HEK293 (cell line): ENCODE results near the gene AGAP5.

Experiments used
- CTCF ChIA-PET: fragments of 350-600 bp; formaldehyde crosslinking; extraction: SDS; loops from one replicate; lab custom pipeline; 2021; ENCODE audit warnings: antibody characterized with exemption; lab: Yijun Ruan, JAX
- POLR2A ChIA-PET: fragments of 300-600 bp; formaldehyde crosslinking; extraction: SDS; loops from one replicate; lab custom pipeline; 2020; ENCODE audit warnings: antibody characterized with exemption, inconsistent platforms; lab: Yijun Ruan, JAX
- H3K27ac ChIP-seq: fragments of 200-500 bp; sonication (Bioruptor generic); 2 replicates; pipeline ENCODE4 v1.5.1; 2014; ENCODE audit warnings: low read depth, low read length, control low read depth, inconsistent platforms; ENCODE audit errors: extremely low read depth
- H3K36me3 ChIP-seq, 2 experiments: fragments of 200-500 bp in 1 of 2; sonication (Bioruptor generic) in 1 of 2; 1 replicate in 1 of 2; 2 replicates in 1 of 2; pipeline ENCODE4 v1.5.1; 2014 to 2017; ENCODE audit warnings: inconsistent platforms in 2 of 2, low read length in 2 of 2; ENCODE audit not compliant: control insufficient read depth in 2 of 2, insufficient read depth in 1 of 2
- H3K4me1 ChIP-seq: fragments of 200-500 bp; sonication (Bioruptor generic); 2 replicates; pipeline ENCODE4 v1.5.1; 2014; ENCODE audit warnings: mild to moderate bottlenecking, low read length, inconsistent platforms; ENCODE audit not compliant: control insufficient read depth, insufficient read depth
- H3K4me3 ChIP-seq: 2 replicates; pipeline ENCODE4 v1.5.1; 2011; ENCODE audit warnings: low read depth, mild to moderate bottlenecking, control low read depth, low read length, moderate library complexity
- H3K9me3 ChIP-seq: fragments of 200-500 bp; sonication (Bioruptor generic); 2 replicates; pipeline ENCODE4 v1.5.1; 2014; ENCODE audit warnings: low read depth, low read length, inconsistent platforms; ENCODE audit not compliant: control insufficient read depth, insufficient read depth
- BCL11A ChIP-seq: fragments of 450-650 bp; formaldehyde crosslinking; IDR thresholded peaks from 2 replicates; pipeline ENCODE4 v1.5.1; 2016; ENCODE audit warnings: low read depth, missing biosample characterization, missing genetic modification characterization
- GLI2 ChIP-seq: fragments of 450-650 bp; formaldehyde crosslinking; IDR thresholded peaks from 2 replicates; pipeline ENCODE4; 2017; ENCODE audit warnings: missing biosample characterization, missing genetic modification characterization, low read depth, borderline replicate concordance
- SCRT1 ChIP-seq: fragments of 450-650 bp; formaldehyde crosslinking; IDR thresholded peaks from 2 replicates; pipeline ENCODE4 v1.5.1; 2016; ENCODE audit warnings: missing biosample characterization, missing genetic modification characterization, borderline replicate concordance
- SCRT2 ChIP-seq: fragments of 450-650 bp; formaldehyde crosslinking; IDR thresholded peaks from 2 replicates; pipeline ENCODE4 v1.5.1; 2016; ENCODE audit warnings: missing biosample characterization, missing genetic modification characterization
- SETDB1 ChIP-seq: IDR thresholded peaks from one replicate; pipeline ENCODE4 v1.6.1; 2017; ENCODE audit warnings: mild to moderate bottlenecking, low read length, moderate library complexity, mixed read lengths; ENCODE audit not compliant: insufficient read length
- TCF7L2 ChIP-seq: IDR thresholded peaks from 2 replicates; pipeline ENCODE4 v1.6.1; 2011; ENCODE audit warnings: low read depth, mild to moderate bottlenecking, inconsistent platforms, low read length, moderate library complexity, borderline replicate concordance
- ZBTB17 ChIP-seq: fragments of 450-650 bp; formaldehyde crosslinking; IDR thresholded peaks from 2 replicates; pipeline ENCODE4 v1.5.1; 2016; ENCODE audit warnings: missing biosample characterization, missing genetic modification characterization
- ZNF155 ChIP-seq: fragments of 450-650 bp; formaldehyde crosslinking; IDR thresholded peaks from 2 replicates; pipeline ENCODE4 v1.5.1; 2016; ENCODE audit warnings: missing biosample characterization, missing genetic modification characterization
- ZNF157 ChIP-seq: fragments of 450-650 bp; formaldehyde crosslinking; IDR thresholded peaks from 2 replicates; pipeline ENCODE4 v1.5.1; 2016; ENCODE audit warnings: missing biosample characterization, missing genetic modification characterization
- ZNF174 ChIP-seq: fragments of 450-650 bp; formaldehyde crosslinking; IDR thresholded peaks from 2 replicates; pipeline ENCODE4 v1.5.0; 2017; ENCODE audit warnings: missing biosample characterization, mild to moderate bottlenecking, missing genetic modification characterization
- ZNF175 ChIP-seq: fragments of 450-650 bp; formaldehyde crosslinking; IDR thresholded peaks from 2 replicates; pipeline ENCODE4 v1.5.1; 2016; ENCODE audit warnings: missing biosample characterization, missing genetic modification characterization
- ZNF184 ChIP-seq: fragments of 450-650 bp; IDR thresholded peaks from 2 replicates; pipeline ENCODE4 v1.5.1; 2018; ENCODE audit warnings: missing biosample characterization, mild to moderate bottlenecking, missing genetic modification characterization
- ZNF266 ChIP-seq: fragments of 450-650 bp; formaldehyde crosslinking; IDR thresholded peaks from 2 replicates; pipeline ENCODE4 v1.5.1; 2016; ENCODE audit warnings: missing biosample characterization, missing genetic modification characterization, low read depth
- ZNF274 ChIP-seq, 2 experiments: fragments of 200-500 bp in 1 of 2; fragments of 450-650 bp in 1 of 2; sonication (Bioruptor generic) in 1 of 2; formaldehyde crosslinking in 1 of 2; IDR thresholded peaks; 2 replicates each; pipeline versions ENCODE4 v1.5.1 to v1.6.1; 2014 to 2016; ENCODE audit warnings: borderline replicate concordance in 1 of 2, inconsistent platforms in 1 of 2, low read length in 1 of 2, missing biosample characterization in 1 of 2, missing genetic modification characterization in 1 of 2
- ZNF324 ChIP-seq: fragments of 450-650 bp; formaldehyde crosslinking; IDR thresholded peaks from 2 replicates; pipeline ENCODE4 v1.5.1; 2016; ENCODE audit warnings: missing biosample characterization, missing genetic modification characterization
- ZNF366 ChIP-seq: fragments of 450-650 bp; formaldehyde crosslinking; conservative IDR thresholded peaks from 2 replicates; pipeline ENCODE4 v1.5.1; 2016; ENCODE audit warnings: missing biosample characterization, missing genetic modification characterization
- ZNF510 ChIP-seq: fragments of 450-650 bp; formaldehyde crosslinking; IDR thresholded peaks from 2 replicates; pipeline ENCODE4 v1.5.1; 2018; ENCODE audit warnings: mild to moderate bottlenecking, missing genetic modification characterization, missing biosample characterization; ENCODE audit not compliant: insufficient replicate concordance
- ZNF560 ChIP-seq: fragments of 450-650 bp; formaldehyde crosslinking; IDR thresholded peaks from 2 replicates; pipeline ENCODE4 v1.5.1; 2017; ENCODE audit warnings: missing biosample characterization, missing genetic modification characterization, borderline replicate concordance
- ZNF654 ChIP-seq: fragments of 450-650 bp; formaldehyde crosslinking; IDR thresholded peaks from 2 replicates; pipeline ENCODE4 v1.5.1; 2016; ENCODE audit warnings: low read depth, missing biosample characterization, missing genetic modification characterization
- ZNF658 ChIP-seq: fragments of 450-650 bp; formaldehyde crosslinking; IDR thresholded peaks from 2 replicates; pipeline ENCODE4; 2016; ENCODE audit warnings: missing biosample characterization, missing genetic modification characterization
- ZNF701 ChIP-seq: fragments of 450-650 bp; formaldehyde crosslinking; IDR thresholded peaks from 2 replicates; pipeline ENCODE4 v1.5.1; 2016; ENCODE audit warnings: missing biosample characterization, missing genetic modification characterization
- ZNF777 ChIP-seq: fragments of 450-650 bp; formaldehyde crosslinking; IDR thresholded peaks from 2 replicates; pipeline ENCODE4 v1.5.1; 2017; ENCODE audit warnings: missing biosample characterization, missing genetic modification characterization, borderline replicate concordance
- TF ChIP-seq, protein P1 (sequence below): fragments of 450-650 bp; formaldehyde crosslinking; IDR thresholded peaks from 2 replicates; pipeline ENCODE4 v1.5.1; 2016; ENCODE audit warnings: missing biosample characterization, missing genetic modification characterization
- TF ChIP-seq, protein P2 (sequence below): fragments of 450-650 bp; formaldehyde crosslinking; IDR thresholded peaks from 2 replicates; pipeline ENCODE4 v1.5.1; 2016; ENCODE audit warnings: missing biosample characterization, missing genetic modification characterization

AGAP5 gene

DNA sequence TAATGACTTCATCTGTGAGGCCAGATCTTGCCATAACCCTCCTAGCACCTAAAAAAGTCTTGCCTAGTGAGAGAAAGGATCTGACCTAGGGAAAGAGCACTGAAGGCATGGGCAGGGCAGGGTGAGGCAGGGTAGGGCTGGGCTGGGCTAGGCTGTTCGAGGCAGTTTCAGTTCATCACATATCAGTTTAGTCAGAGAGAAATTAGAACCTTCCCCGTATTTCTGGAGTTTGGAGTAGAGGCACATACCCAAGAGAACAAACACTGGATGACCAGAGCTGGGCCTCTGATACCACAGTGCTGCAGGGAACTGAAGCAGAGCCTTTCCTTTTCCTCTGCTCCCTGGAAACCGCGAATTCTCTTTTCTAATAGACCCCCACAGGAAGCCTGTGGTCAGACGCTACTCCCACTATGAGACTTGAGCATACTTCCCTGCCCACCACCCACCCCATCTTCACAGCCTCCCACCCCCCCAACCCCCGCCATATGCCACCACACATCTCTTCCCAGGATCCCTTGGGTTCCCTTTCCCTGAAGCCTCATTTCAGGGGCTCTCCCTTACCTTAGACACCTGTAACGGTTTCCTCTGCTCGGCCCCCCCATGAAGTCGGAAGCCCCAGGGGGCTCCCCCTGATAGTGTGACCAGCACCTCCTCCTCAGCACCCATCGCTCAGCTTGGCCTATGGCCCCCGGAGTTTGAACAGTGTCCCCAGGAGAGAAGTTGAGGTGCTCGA is 42.5 kb downstream of the AGAP5 start (continued):
- TF ChIP-seq, protein P1, sequence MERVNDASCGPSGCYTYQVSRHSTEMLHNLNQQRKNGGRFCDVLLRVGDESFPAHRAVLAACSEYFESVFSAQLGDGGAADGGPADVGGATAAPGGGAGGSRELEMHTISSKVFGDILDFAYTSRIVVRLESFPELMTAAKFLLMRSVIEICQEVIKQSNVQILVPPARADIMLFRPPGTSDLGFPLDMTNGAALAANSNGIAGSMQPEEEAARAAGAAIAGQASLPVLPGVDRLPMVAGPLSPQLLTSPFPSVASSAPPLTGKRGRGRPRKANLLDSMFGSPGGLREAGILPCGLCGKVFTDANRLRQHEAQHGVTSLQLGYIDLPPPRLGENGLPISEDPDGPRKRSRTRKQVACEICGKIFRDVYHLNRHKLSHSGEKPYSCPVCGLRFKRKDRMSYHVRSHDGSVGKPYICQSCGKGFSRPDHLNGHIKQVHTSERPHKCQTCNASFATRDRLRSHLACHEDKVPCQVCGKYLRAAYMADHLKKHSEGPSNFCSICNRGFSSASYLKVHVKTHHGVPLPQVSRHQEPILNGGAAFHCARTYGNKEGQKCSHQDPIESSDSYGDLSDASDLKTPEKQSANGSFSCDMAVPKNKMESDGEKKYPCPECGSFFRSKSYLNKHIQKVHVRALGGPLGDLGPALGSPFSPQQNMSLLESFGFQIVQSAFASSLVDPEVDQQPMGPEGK (tag by site-specific recombination), result no peak

DNA sequence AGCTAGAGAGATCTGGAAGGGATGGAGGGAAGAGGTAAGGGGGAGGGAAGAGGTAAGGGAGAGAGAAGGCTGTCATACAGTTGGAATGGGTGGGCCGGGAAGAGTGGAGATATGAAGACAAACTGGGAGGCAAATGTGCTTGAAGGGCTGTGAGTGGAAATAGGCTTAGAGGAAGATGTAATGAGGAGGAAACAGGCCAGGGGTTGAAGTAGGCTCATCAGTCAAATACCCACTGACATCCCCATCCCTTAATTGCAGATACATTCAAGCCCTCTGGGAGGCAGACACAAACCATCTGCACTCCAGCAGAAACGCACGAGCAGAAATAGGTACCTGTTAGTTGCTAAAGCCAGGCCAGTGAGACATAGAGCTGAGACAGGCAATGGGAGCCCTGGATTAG is 44.2 kb downstream of the AGAP5 start:
- CTCF ChIA-PET, result interaction anchor here (0.6 to 1.2 kb wide), 3 partner anchors 31 to 144 kb away, joined by 3 read pairs; no protein-coding TSS in a partner anchor
- no peaks in the 10 kb centered on the region for H3K4me1 ChIP-seq
- no peak overlapping the region for H3K27ac ChIP-seq
- no peak overlapping the region for H3K4me3 ChIP-seq
- no peaks in the 10 kb centered on the region for H3K36me3 ChIP-seq
- TF ChIP-seq SCRT1 (tag by site-specific recombination) (peak; percentile 20; the same call in 1 of the 2 replicates), SCRT2 (tag by site-specific recombination) (0 out of 2 replicates have a peak, but pooled peaks have one; percentile 14), ZBTB17 (tag by site-specific recombination) (peak; percentile 90), ZNF510 (no peak), GLI2 (tag by site-specific recombination) (no peak), ZNF654 (tag by site-specific recombination) (peak; percentile 39), ZNF366 (tag by site-specific recombination) (peak; percentile 54), ZNF560 (tag by site-specific recombination) (no peak)
- TF ChIP-seq, protein P2, sequence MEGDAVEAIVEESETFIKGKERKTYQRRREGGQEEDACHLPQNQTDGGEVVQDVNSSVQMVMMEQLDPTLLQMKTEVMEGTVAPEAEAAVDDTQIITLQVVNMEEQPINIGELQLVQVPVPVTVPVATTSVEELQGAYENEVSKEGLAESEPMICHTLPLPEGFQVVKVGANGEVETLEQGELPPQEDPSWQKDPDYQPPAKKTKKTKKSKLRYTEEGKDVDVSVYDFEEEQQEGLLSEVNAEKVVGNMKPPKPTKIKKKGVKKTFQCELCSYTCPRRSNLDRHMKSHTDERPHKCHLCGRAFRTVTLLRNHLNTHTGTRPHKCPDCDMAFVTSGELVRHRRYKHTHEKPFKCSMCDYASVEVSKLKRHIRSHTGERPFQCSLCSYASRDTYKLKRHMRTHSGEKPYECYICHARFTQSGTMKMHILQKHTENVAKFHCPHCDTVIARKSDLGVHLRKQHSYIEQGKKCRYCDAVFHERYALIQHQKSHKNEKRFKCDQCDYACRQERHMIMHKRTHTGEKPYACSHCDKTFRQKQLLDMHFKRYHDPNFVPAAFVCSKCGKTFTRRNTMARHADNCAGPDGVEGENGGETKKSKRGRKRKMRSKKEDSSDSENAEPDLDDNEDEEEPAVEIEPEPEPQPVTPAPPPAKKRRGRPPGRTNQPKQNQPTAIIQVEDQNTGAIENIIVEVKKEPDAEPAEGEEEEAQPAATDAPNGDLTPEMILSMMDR, result peak; percentile 45; the same call in 1 of the 2 replicates
- H3K9me3 ChIP-seq, result no peaks in the 10 kb centered on the region
- POLR2A ChIA-PET, result no interaction called here

DNA sequence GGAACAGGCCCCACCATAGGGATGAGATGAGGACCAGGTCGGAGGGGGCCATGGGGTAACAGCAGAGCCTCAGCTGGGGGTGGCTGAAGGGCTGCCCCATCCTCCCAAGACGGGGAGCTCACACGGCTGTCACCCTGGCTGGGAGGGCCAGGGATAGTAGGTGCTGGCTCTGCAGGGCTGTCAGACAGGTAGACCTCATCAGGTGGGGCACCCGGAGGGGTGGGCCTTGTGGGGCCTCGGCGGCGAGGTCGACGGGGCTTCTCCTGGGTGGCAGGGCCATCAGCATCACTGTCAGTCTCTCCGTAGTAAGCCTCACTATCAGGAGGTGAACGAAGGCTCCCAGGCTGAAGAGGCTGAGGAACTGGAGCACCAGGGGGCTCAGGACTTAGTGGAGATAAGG is 44.7 kb downstream of the AGAP5 start:
- no peaks in the 10 kb centered on the region for H3K9me3 ChIP-seq
- POLR2A ChIA-PET, result no interaction called here

More for the DNA sequence above, 44.7 kb downstream of the AGAP5 start:
- no peaks in the 10 kb centered on the region for H3K36me3 ChIP-seq
- no peak overlapping the region for H3K4me3 ChIP-seq
- CTCF ChIA-PET, result interaction anchor here (0.6 kb wide), 2 partner anchors 31 to 143 kb away, joined by 3 read pairs; no protein-coding TSS in a partner anchor
- TF ChIP-seq SETDB1 (no peak), ZNF184 (tag by site-specific recombination) (no peak), ZNF701 (tag by site-specific recombination) (no peak), ZNF274 (IDR thresholded peaks at IDR 0.05; ENCODE audit: low read length) (no peak), ZNF274 (tag by site-specific recombination; IDR thresholded peaks at IDR 0.05; ENCODE audit: borderline replicate concordance) (no peak), SCRT2 (tag by site-specific recombination) (no peak), TCF7L2 (no peak), BCL11A (tag by site-specific recombination) (no peak), ZNF510 (no peak), ZNF324 (tag by site-specific recombination) (no peak), ZNF658 (tag by site-specific recombination) (no peak), ZNF155 (tag by site-specific recombination) (no peak), ZNF266 (tag by site-specific recombination) (no peak), ZNF777 (tag by site-specific recombination) (no peak), ZNF174 (no peak), ZNF157 (tag by site-specific recombination) (no peak), ZNF175 (tag by site-specific recombination) (no peak)
- H3K4me1 ChIP-seq, result no peaks in the 10 kb centered on the region
- no peak overlapping the region for H3K27ac ChIP-seq
